NCI-H2029 treated with DMSO at 0.1 percent for 48 hours (cell line): ENCODE measurements around the gene EME1.
"Not testable (repeated sequence)": the region's sequence is repeated elsewhere in the genome, so short reads cannot be mapped to it uniquely, and the experiment has no call there.

Experiments
- DNase-seq: peaks from one replicate; lab custom pipeline; 2025; lab: John Stamatoyannopoulos, UW

The EME1 gene

DNA sequence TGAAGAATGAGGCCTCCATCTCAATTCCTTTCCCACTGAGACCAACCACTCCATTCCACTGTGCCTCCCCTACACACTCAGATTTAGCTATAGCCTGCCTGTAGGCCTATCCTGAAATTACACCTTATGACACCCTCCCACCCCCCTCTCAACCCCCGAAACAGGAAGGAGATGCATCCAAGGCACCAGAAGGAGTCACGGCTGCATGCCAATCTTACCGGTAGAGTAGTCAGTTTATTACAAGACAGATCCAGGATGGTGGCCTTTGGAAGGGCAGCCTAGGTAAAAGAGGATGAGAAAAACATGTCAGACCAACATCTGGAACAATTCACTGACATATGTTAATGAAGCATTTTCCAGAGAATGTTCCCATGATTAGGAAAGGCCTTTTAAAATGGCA, 21.7 kb downstream of the EME1 start:
- no peak for DNase-seq

DNA sequence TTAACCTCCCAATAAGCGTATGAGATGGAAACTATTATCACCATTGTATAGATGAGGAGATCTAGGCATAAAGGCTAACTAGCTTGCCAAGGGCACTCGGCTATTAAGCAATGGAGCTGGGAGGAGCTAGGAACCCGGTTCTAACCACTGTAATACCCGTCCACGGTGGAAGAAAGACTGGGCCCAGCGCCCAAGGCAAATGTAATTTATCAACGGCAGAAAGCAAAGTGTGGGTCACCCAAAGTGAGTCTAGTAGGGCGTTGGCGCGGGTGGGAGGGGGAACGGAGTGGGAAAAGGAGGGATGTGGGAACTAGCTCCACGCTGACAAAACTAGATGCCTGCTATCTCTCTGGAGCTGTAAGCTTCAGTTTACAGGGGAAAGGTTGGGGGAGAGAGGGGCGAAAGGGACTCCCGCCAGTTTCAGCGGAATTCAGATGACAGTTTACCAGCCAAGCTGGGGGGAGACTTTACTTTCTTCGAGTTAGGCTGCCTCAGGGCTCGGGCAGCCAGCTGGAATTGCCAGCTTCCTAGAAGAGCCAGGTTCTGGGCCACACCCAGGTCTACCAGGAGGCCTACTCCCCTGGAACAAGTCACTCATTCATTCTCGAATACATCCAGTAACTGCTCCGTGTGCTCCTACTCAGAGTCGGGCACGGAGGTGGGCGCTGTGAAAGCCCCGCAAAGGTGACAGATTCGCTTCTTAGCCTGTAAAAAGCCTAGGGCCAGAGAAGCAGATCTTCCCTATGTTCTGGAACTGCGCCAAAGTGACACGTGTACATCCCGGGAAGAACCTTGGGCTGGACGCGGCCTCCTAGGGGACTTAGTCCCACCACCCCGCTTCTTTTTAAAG, 23.5 kb downstream of the EME1 start:
- DNase-seq = no peak

DNA sequence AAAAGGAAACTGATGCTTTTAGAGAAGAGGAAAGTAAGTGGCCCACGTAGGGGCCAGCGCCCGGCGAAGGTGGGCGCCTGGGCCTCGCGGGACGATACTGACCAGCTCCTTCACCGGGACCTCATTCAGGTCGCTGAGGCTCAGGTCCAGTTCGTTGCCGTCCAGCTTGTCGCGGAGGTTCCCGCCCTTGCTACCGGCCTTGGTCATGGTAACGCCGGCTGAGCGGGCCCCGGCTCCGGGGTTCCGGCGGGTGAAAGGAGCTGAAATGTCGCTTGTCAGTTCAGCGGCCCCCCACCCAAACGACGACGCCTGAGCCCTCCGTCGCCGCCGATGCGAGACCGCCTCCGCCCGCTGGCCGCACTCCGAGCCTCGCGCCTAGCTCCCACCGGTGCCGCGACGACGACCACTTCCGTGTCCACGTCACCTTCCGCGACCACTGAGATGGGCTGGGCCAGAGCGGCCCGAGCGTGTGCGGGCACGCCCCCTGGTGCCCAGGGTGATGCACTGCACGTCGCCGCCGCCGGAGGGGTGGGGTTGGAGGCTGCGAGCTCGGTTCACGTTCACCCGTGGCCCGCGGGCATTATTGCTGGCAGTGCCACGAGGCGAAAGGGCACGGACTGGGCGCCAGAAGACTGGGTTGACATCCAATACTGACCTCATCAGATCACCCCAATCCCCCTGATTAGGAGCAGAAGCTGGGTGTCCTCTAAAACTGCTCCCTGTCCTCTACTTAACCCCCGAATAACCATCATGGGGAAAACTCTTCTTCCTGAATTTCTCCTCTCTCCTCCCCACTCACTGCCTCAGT, 24.3 kb downstream of the EME1 start, which contains the start of gene LRRC59:
LRRC59 (minus strand) TSS at position 413 of the 808 bp plus-strand sequence; CDS start at position 207, 206 bp downstream.
- peak; percentile 21 for DNase-seq

DNA sequence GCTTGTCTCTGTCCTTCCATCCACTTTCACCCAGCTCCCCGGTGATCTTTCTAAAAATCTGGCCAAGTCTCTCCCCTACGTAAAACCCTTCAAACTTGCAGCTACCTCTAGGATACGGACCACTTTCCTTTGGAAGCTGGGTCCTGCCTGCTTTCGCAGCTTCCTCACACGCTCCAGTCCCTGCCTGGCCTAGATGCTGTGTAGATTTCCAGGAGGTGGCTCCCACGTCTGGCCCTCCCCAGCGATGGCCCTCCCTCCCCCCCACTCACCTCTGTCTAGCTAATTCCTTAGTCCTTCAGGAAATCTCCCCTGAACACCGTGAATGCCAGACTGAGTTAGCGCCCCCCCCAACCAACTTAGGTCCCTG, 24.9 kb downstream of the EME1 start:
- DNase-seq = no peak

DNA sequence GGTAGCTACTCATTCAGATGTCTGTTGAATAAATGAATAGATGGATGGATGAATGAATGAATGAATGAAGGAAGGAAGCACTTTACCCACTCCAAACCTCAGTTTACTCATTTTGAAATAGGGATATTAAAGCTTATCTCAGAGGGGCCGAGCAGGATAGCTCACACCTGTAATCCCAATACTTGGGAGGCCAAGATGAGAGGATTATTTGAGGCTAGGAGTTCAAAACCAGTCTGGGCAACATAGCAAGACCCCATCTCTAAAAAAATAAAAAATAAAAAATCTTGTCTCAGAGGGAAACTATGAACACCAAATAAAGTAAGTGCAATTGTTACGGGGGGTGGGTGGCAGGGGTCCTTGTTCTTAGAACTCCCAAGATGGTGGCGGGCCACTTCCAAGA, 25.6 kb downstream of the EME1 start:
- not testable (repeated sequence) for DNase-seq

DNA sequence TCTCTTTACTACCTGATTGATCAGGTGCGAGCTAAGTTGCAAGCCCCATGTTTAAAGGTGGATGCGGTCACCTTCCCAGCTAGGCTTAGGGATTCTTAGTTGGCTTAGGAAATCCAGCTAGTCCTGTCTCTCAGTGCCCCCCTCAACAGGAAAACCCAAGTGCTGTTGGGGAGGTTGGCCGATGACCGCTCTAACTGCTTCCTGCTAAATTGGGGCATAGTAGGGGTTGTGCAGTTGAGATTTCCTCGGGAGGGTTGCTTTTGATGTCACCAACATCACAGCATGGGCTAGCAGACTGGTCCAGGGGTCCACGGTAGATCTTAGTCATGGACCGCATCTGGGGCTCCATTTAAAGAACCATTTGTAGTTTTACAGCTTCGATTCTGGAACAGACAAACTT, 26.6 kb downstream of the EME1 start:
- DNase-seq = not testable (repeated sequence)

DNA sequence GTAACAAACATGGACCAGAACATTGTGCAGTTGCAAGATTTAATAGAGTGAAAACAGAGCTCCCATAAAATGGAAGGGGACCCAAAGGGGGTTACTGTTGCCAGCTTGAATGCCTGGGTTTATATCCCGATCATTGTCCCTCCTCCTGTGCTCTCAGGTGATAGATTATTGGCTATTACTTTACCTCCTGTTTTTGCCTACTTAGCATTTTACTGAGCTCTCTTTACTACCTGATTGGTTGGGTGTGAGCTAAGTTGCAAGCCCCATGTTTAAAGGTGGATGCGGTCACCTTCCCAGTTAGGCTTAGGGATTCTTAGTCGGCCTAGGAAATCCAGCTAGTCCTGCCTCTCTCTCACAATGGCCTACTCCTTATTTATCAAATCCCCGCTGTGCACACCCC, 32.3 kb downstream of the EME1 start:
- not testable (repeated sequence) for DNase-seq

DNA sequence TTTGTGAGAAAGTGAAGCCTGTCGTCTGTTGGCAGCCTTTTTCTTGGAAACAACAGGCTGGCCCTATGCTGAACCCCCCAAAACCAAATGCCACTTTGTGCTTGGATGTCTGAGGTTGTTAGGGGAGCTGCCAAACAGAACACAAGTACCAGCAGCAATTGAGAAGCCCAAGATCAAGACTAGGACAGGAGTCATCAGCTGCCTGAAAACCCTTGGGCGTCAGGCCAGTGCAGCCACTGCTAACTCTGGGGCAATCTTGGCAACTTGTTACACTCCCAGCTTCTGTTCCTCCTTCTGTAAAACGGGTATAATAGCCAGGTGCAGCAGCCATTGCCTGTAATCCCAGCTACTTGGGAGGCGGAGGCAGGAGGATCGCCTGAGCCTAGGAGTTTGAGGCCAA, 33.5 kb downstream of the EME1 start:
- no peak for DNase-seq

DNA sequence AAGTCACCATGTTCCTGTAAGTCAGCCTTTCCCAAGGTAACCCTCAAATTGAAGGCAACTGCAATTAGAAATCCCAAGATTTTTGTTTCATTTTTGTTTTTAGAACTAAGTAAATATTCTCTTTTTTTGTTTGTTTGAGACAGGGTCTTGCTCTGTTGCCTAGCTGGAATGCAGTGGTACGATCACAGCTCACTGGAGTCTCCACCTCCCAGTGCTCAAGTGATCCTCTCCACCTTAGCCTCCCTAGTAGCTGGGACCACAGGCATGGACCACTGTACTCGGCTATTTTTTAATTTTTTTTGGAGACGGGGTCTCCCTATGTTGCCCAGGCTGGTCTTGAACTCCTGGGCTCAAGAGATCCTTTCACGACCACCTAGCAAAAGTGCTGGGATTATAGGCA, 34.9 kb downstream of the EME1 start:
- DNase-seq = no peak

DNA sequence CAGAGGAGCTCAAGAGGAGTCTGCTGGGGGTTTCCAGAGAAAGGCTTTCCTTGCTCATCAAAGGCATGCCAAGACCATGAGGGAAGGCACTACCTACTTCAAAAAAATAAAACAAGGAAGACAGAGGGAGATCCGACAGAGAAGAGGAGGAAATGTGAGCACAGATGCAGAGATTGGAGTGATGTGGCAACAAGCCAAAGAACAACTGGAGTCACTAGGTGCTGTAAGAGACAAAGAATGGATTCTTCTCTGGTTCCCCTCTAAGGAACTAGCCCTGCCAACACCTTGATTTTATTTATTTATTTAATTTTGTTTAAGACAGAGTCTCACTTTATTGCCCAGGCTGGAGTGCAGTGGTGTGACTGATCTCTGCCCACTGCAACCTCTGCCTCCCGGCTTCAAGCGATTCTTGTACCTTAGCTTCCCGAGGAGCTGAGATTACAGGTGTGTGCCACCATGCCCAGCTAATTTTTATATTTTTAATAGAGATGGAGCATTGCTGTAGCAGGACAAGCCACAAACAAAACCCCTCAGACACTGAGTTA, 39.2 kb downstream of the EME1 start:
- no peak for DNase-seq

DNA sequence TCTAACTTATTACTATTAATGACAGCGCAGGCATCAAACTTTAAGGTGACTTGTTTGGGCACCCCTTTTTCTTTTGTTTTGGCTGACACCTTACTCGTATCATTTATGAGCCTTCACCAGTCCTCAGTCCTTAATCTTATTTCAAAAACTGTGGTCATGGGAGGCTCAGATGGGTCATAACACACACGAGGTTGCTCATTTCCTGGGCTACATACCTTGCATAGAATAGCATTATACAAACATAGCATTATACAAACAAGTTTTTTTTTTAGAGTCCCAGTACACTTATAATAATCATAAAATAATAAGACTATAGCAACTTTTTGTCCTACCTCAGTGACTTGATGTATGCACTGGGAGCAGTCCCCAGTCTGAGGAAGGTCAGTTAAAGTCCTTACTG, 41.8 kb downstream of the EME1 start:
- DNase-seq = no peak

DNA sequence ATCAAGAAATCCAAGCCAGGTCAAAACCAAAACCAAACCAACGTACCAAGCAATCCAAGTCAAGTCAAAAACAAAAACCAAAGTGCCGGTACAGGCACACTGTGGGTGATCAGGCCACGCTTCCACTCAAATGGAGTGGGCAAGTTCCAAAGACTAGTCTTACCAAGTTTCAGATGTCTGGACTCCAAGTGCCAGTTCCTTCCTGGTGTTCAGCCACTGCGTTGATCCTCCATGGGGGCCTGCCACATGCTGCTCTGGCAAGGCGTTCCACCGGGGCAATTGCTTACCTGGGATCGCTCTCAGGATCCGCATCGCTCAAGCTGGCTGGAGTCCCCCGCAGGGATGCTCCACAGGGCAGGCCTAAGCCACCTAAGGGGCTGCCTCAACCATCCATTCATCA, 46.5 kb downstream of the EME1 start:
- DNase-seq = not testable (repeated sequence)

DNA sequence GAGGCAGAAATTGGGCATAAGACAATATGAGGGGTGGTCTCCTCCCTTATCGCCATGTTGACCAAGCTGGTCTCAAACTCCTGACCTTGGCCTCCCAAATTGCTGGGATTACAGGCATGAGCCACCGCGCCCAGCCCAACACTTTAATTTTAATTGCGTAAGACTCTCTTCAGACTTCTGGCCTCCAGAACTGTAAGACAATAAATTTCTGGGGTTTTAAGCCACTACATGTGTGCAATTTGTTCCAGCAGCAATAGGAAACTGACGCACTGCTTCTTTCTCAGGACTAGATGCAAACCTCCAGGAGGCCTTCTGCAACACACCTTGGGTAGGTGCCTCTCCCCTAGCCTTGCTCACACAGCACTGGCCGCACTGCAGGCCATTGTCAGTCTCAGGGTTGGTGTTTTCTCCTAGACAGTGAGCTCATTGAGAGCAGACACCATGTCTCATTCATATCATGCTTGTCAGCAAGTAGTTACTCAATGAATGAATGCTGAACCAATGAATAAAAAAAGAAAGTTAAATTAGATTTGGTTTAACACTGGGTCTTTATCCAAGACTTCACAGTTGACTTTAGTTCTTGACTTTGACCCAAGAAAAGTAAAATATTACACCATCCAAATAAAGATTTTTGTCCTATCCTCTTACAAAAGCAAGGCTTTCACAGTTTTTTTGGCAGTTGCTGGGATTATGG, 47.5 kb downstream of the EME1 start:
- DNase-seq = no peak

DNA sequence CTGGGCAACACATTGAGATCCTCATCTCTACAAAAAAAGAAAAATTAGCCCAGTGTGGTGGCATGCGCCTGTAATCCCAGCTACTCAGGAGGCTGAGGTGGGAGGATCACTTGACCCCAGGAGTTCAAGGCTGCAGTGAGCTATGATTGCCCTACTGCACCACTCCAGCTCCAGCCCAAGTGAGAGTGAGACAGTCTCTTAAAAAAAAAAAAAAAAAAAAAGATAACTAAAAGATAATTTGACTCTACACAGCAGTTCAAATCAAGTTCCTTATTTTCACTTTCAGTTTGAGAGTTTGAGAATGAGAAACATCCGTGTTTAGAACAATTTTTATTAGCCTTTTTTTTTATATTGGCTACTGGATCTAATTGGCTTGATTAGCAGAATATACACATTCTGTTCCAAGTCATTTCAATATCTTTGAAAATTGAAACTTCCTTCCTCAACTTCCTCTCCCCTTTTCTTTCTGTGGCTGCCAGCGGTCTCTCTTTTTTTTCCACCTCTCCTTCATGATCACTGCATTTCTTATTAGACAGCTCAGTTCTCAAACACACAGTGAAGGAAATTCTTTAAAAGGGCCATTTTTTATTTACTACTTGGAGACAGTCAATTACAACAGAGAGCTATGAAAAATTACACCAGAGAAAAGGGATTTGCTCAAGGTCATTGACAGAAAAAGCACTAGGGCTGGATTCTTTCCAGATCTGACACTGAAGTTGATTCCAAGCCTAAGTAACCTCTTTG, 48.5 kb downstream of the EME1 start:
- DNase-seq = no peak

DNA sequence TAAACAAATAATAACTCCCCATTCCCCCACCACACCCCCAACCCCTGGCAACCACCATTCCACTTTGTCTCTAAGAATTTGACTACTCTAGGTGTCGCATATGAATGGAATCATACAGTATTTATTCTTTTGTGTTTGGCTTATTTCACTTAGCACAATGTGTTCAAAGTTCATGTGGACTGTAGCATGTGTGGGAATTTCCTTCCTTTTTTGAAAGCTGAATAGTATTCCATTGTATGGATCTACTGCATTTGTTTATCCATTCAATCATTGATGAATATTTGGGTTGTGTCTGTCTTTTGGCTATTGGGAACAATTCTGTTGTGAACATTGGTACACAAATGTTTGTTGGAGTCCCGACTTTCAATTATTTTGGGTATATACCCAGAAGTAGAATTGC, 49.7 kb downstream of the EME1 start:
- no peak for DNase-seq

DNA sequence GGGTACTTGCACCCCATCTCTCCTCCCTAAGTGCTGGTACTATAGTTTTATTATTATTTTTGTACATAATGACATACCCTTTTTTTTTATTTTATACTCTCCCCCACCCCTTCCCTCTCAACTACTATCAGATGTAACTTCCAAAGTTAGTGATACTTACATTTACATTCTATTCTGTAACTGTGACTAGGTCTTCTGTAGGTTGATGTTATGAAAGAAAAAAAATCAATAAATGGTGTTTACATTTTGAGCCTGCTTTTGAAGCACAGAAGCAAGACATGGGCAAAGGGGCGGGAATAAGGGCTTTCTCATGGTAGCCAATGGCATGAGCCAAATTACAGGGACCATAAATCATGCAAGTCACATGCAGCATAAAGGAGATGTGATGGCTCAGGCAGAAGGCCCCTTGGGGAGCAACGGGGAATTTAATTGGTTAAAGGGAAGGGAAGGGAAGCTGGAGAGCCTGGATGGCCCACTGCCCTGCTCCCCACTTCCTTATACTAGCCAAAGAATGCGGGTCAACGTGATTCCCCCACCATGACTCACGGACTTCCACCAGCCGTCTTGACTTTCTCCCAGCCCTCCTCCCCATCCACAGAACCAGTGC, 50.6 kb downstream of the EME1 start:
- DNase-seq = no peak

DNA sequence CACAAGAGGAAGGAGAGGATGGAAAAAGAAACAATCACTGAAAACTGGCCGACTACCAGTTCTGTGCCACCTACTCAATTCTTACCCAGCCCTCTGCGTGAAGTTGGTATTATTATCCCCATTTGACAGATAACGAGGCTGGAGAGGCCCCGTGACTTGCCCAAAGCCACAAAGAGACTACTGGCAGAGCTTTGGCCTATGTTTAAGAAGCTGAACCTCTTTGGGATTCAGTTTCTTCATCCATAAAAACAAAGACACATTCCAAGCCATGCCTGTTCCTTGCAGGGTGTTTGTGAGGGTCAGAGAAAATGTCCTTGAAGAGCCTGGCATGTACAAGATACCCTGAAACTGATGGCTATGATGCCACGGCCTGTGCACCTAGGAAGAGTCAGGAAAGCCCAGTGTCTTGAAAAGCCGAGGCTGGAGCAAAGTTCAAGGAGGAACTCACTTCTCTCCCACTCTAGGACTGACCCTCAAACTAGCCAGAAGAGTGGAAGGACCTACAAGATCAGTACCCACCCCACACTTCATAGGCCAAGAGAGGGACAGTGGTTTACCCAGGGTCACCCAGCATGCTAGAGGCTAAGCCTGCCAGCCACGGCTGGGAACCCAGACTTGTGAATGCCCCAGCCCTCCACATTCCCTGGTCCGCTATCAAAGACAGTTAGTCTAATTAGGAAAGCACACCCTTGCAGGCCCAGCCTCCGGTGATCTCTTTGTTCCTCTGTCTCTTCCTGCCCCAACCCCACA, 51.4 kb downstream of the EME1 start:
- no peak for DNase-seq

DNA sequence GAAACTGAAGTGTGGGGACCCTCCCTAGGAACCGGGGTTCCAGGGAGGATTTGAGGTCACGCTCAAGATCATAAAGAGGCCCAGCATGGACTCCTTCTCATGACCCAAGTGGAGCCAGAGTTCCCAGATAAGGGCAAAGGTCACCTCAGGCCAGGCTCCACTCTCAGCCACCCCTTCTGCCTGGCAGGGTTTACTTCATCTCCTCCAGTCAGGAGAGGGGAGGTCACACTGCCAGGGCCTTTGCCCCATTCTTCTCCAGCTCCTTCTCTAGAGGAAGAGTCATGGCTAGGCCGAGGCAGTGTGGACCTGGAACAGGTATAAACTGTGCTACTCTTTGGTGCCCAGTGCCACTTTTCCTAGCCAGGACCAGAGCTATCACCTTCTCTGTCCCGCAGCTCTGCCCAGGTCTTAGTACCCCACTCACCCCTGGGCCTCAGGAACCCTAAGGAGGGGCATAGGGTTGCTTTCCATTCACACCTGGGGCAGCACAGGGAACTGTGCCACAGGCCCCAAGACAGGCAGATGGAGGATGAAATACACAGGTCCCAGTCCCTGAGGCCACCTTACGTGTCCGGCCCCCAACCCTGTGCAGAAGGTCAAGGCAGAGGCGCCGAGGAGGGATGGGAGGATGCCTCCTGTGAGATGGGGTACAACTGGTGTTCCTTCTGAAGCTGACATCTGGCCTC, 52.1 kb downstream of the EME1 start:
- DNase-seq = no peak

DNA sequence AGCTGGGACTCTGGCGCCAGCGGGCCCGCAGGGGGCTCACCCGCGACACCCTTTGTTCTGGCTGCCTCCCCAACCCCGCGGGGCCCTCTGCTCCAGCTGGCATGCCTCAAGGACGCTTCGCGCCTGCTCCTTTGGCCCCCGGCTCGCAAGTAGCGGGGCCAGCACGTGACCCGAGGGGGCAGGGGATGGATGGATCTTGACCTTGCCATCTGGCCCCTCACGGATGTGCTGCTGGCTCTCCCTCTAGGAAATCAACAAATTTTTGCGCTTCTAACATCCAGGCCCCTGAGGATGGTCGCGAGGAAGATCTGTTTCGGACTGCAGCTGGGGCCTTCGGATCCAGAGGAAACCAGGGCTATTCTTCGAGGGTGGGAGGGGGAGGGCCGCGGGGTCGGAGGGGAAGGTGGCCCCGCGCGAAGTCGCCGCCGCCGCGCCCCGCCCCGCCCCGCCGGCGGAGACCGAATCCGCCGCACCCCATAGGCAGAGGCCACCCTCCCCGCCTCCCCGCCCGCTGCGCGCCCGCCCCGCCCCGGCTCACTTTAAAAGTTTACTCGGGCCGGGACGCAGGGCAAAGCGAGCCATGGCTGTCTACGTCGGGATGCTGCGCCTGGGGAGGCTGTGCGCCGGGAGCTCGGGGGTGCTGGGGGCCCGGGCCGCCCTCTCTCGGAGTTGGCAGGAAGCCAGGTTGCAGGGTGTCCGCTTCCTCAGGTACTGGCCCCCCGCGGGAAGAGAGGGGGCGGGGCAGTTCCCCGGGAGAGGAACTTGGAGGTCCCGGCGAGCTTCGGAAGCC, 52.8 kb downstream of the EME1 start, which contains the start of gene ACSF2:
ACSF2 (plus strand) TSS at position 537 of the 790 bp plus-strand sequence; CDS start at position 581, 44 bp downstream.
- no peak for DNase-seq
